GM18502 (cell line): ENCODE results near the gene KCNC1.

Source experiments
- ATAC-seq: cut with Tn5 transposase; IDR thresholded peaks from one replicate; pipeline ENCODE4 v1.9.1; 2021; ENCODE audit warnings: mild to moderate bottlenecking; ENCODE audit not compliant: unreplicated experiment, poor library complexity

The KCNC1 gene

GRCh38 chr11:17770048-17770652 lies 35.6 kb downstream of the KCNC1 start:
- ATAC-seq: no peak

DNA sequence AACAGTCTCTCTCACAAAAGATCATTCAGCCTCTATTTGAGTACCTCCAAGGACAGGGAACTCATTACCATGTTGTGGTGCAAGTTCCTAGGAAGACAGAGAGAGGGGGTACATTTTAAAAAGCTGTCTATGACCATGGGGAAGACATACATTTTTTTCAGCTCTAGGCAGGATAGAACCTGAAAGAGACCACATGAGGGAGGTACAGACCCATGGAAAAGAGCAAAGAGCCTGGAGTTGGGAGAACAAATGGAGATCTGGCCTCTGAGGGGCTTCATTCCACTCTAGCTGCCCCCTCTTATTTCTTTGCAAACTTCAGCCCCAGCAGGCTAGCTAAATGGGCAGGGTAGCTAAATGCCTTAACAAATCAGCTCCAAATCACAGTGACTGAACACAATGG lies 36.3 kb downstream of the KCNC1 start:
- no peak for ATAC-seq

- ATAC-seq: no peak
These were observed 36.8 kb downstream of the KCNC1 start for GRCh38 chr11:17771415-17771814.

GRCh38 chr11:17771841-17772401 lies 37.3 kb downstream of the KCNC1 start:
- ATAC-seq: no peak

GRCh38 chr11:17772704-17773600 lies 38.4 kb downstream of the KCNC1 start:
- no peak for ATAC-seq

GRCh38 chr11:17773674-17774073 lies 39.1 kb downstream of the KCNC1 start:
- ATAC-seq: no peak

DNA sequence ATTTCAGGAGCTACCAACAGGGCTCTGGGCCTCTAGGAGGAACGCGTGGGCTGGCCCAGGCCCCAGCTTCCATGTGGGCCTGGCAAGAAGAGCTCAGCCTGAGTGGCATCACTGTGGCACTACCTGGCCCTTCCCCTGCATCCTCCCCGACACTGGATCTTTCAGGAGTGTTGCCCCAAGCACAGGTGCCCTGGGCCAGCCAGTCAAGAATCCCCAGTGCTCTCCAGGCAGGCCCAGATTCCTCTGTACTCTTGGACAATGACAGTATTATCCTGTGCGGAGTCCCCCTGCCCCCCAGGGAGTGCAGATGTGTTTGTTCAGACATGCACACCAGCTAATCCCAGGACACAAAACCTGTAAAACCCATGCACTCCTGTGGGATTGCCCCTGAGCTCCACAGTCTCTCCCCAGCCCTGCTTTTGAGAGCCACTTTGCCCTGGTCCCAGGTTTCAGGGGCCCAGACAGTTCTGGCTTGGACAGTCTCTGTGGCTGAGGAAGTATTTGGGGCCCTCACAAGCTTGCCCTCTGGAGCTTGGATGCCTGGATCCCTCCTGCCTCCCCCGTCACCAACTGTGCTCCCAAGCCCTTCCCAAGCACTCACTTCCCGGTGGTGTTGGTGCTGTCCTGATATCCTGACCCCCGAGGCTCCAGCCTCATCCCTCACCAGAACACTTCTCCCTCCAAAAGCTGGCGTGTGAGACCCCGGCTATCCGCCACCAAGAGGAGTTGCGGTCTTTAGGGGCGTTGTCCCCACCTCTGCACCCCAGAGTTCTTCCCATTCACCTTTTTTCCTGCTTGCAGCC lies 39.9 kb downstream of the KCNC1 start:
- ATAC-seq: no peak

DNA sequence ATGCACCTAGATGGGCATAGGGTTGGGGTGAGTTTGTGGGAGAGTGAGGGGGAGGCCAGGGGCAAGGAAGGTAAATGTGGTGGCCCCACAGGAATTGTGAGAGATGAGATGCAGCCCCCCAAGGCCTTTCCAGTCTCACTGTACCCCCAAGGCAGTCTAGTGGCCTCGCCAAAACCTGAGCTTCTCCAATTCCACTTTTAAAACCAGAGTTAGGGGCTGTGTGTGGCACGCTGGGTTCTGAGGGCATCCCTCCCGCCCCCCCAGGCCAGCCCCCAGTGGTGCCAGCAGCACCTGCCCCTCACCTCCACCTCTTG lies 40.4 kb downstream of the KCNC1 start:
- ATAC-seq: no peak

DNA sequence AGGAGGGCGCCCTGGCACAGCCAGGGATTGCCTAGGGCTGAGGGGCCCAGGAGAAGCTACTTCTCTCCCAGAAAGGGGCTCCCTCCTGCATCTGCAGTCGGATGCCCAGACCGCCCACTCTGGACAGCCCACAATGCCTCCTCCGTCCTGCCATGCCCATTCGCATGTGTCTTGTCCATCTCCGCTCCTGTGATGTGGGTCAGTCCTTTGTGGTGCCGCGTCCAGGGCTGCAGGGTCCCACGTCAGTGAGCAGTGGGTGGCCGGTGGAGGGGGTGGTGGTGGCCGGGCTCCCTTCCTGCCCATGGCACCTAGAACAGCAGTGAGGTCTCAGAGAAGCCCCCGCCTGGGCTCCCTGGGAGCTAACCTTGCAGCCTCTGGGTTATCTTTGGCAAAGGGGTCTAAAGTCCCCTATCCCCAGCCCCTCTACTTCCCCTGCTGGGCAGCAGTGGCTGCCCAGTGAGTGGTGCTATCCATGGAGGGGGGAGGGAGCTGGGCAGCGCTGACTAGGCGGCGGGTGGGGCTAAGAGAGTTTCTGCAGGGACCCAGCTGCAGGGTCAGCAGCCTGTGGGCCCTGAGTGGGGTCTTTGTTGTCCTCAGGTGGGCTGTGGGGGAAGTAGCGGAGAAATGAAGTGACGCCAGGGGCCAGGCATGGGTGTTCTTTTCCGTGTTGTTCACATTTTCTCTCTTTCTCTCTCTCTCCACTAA lies 41.1 kb downstream of the KCNC1 start:
- ATAC-seq: no peak

DNA sequence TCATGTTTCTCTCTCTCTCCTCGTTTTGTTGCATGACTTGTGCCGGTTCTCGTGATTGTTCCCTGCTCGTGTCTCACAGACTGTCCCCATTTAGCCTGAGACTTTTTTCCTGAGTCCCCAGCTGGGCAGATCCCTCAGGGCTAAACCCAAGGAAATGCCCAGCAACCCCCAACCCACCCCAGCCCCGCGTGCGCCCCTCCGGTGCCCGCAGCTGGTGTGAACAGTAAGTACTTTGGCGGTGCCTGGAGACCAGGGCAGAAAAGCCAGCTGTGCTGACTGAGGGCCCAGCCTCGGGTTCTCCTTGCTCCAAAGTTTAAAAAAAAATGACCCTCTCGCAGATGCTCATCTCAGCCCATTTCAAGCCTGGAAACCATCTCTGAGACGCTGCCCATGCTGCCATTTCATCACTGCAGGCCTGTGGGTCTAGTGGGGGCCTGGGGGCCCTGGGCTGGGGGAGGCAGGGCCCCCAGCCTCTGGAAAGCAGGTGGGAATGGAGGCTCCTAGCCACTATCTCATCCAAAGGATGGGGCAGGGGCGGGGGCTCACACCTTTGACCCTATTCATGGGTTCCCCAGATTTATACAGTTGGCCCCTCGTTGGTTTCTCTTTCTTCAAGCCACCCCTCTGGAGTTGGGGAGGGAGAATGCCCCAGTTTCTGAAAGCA lies 41.8 kb downstream of the KCNC1 start:
- no peak for ATAC-seq

- no peak for ATAC-seq
These were observed 42.6 kb downstream of the KCNC1 start for GRCh38 chr11:17777086-17777737.

DNA sequence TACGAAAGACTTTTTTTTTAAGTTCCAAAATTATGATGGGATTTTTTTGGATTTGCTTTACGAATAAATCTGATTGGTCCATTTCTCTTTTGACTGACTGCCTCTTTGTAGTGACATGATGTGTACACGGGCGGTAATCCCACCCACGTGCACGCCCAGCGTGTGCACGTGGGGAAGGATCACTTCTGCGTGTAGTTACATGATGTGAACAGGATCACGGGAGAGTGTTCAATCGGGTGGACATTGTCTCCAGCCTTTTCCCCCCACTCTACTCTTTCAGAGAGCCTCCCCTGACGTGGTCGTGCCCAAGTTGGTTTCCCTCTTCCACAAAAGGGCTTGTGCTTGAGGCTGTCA lies 43.1 kb downstream of the KCNC1 start:
- no peak for ATAC-seq

GRCh38 chr11:17778352-17778751 lies 43.8 kb downstream of the KCNC1 start:
- ATAC-seq: no peak

DNA sequence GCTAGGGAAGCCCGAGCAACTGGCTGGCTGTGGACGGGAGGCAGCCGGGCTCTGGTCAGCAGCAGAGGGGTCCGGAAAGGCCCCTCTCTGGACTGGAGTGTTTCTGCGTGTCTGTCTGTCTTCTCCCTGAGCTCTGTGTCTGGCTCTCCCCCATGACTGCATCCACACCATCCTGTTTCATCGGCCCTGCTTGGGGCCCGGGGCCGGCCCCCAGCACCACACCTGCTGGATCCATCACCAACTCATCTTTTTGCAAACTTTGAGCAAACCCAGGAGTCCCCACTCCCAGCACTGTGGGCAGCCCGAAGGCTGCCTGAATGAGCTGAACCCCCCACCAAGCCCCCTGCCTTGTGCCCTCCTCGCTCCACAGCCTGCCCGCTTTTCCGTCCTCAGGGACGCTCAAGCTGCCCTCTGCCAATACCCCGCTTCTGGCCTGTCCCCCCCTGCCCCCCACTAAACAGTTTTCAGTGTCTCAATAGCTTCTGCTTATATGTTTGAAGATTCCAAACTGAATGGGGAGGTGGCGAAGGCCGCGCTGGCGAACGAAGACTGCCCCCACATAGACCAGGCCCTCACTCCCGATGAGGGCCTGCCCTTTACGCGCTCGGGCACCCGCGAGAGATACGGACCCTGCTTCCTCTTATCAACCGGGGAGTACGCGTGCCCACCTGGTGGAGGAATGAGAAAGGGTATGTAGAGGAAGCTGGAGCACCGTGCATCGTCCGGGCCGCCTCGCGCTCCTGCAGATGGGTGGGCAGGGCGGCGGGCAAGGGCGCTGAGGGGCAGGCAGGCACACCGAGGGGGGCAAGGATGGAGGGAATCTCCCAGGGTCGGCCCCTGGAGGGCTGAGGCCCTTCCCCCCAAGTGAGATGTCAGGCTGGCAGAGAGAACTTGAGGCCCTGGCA lies 44.6 kb downstream of the KCNC1 start:
- no peak for ATAC-seq

DNA sequence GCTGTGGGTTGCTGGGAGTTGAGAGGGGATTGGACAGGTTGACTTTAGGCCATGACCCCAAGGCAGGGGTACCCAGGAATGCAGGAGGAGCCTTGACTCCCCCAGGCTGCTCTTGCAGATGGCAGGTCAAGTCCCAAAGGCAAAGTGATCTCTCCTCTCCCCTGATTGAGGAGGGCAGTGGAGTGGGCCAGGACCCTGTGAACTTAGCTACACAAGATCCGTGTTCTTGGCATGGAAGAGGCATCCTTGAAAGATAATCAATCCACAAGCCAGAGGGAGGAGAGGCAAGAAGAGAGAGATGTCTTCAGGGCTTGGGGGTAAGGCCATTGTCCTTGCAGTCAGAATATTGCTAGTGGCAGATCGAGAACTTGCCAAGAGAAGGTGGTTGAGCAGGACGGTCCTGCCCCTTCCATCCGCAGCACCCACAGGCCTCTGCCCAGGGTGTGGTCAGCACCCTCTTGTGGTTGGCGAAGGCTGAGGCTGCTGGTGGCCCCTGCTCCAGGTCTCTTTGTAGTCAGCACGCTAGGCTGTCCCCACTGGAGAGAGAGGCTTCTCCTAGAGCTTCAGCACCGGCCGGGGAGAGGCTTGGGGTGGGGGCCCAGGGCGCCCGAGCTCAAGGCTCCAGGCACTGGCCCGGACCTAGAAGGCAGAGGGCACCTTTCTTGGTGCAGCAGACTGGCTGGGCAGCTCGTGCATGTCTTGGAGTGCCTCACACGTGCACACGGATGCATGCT lies 45.4 kb downstream of the KCNC1 start:
- ATAC-seq: no peak

DNA sequence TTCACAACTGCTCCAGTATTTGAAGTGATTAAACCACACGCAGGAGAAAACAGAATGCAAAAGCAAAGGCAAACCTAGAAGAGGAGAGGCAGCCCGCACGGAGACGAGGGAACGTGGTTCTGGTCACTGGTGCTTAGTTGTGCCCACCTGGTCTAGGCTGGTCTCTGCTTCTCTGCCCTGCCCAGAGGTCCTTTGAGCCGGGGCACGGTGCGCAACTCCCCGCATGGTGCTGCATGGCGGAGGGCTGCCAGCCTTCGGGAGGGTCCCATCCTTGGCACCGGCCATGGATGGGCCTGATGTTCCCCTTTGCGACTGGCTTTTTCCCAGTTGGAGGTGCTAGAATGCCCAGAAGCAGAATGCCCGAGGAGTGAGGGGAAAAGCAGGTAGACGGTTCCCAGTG lies 46.1 kb downstream of the KCNC1 start:
- ATAC-seq: no peak

- ATAC-seq: no peak
These were observed 46.6 kb downstream of the KCNC1 start for GRCh38 chr11:17781221-17781620.

DNA sequence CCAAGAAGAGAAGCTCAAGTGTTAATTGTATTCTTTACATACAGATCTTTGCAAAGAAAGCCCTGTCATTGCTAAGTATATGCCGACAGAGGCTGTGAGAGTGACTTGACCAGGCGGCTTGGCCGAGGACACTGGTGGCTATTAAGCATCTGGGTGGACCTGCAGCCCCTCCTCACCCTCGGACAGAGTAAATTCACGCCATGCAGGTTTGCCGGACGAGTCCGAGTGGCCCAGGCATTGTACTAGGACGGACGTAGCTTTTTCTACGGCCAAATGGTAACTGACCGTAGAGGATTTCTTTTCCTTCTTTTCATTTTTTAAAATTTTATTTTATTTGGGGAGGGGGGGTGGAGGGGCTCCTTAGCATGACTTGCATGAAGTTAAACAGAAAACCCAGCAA lies 47.0 kb downstream of the KCNC1 start:
- ATAC-seq: no peak
